Measurements from ENCODE around the gene RCN1. TPM values are rescaled to one million over a fixed set of nuclear protein-coding genes. Genes with fewer than 3 reads are reported as not detected.

RCN1 gene
- total RNA-seq, 1 donor from 2014 or later, result 48.6 TPM

- DNase-seq (ENCODE audit: extremely low spot score in 2 of 2), result no peak
- H3K9me3 ChIP-seq, result no peaks in the 10 kb centered on the region
- TF ChIP-seq POLR2A (IDR thresholded peaks at IDR 0.05) (no peak), CTCF (IDR thresholded peaks at IDR 0.05) (no peak), POLR2AphosphoS5 (IDR thresholded peaks at IDR 0.05; ENCODE audit: insufficient read depth in 1 of 2, low read depth in 1 of 2) (no peak)
- H3K4me3 ChIP-seq, result no peak overlapping the region
- peaks cover 14% of the 10 kb centered on the region for H3K4me1 ChIP-seq
- intact Hi-C loops (cut with DNase I), result no loop called here
- no peaks in the 10 kb centered on the region for H3K36me3 ChIP-seq
- no peaks in the 10 kb centered on the region for H3K27me3 ChIP-seq
- no peak overlapping the region for H3K27ac ChIP-seq
Measured at GRCh38 chr11:32080361-32080980, 10.4 kb upstream of the RCN1 start.

GRCh38 chr11:32081129-32081641 lies 9.7 kb upstream of the RCN1 start:
- no peaks in the 10 kb centered on the region for H3K36me3 ChIP-seq
- no peak overlapping the region for H3K4me3 ChIP-seq
- no peak overlapping the region for H3K27ac ChIP-seq
- TF ChIP-seq POLR2A (IDR thresholded peaks at IDR 0.05), result no peak
- no peak for TF ChIP-seq CTCF (IDR thresholded peaks at IDR 0.05)
- TF ChIP-seq POLR2AphosphoS5 (IDR thresholded peaks at IDR 0.05; ENCODE audit: insufficient read depth in 1 of 2, low read depth in 1 of 2), result no peak
- no peaks in the 10 kb centered on the region for H3K27me3 ChIP-seq
- no peak for DNase-seq (ENCODE audit: extremely low spot score in 2 of 2)
- intact Hi-C loops (cut with DNase I), result no loop called here
- H3K9me3 ChIP-seq, result no peaks in the 10 kb centered on the region
- H3K4me1 ChIP-seq, result peaks cover 14% of the 10 kb centered on the region

- Histone ChIP-seq H3K36me3 (no peaks in the 10 kb centered on the region), H3K27me3 (no peaks in the 10 kb centered on the region), H3K27ac (no peak overlapping the region), H3K9me3 (no peaks in the 10 kb centered on the region), H3K4me3 (no peak overlapping the region), H3K4me1 (peaks cover 14% of the 10 kb centered on the region)
- TF ChIP-seq POLR2AphosphoS5 (IDR thresholded peaks at IDR 0.05; ENCODE audit: insufficient read depth in 1 of 2, low read depth in 1 of 2) (no peak), CTCF (IDR thresholded peaks at IDR 0.05) (no peak)
- no peak for DNase-seq (ENCODE audit: extremely low spot score in 2 of 2)
- intact Hi-C loops (cut with DNase I), result no loop called here
Measured at GRCh38 chr11:32081901-32082300, 9.0 kb upstream of the RCN1 start.

- intact Hi-C loops (cut with DNase I), result no loop called here
Measured at GRCh38 chr11:32082346-32082986, 8.4 kb upstream of the RCN1 start.

More at GRCh38 chr11:32082346-32082986, 8.4 kb upstream of the RCN1 start:
- no peaks in the 10 kb centered on the region for H3K36me3 ChIP-seq
- no peaks in the 10 kb centered on the region for H3K27me3 ChIP-seq
- DNase-seq (ENCODE audit: extremely low spot score in 2 of 2), result no peak
- H3K27ac ChIP-seq, result no peak overlapping the region
- TF ChIP-seq POLR2AphosphoS5 (IDR thresholded peaks at IDR 0.05; ENCODE audit: insufficient read depth in 1 of 2, low read depth in 1 of 2), result no peak
- no peak for TF ChIP-seq POLR2A (IDR thresholded peaks at IDR 0.05)
- TF ChIP-seq CTCF (IDR thresholded peaks at IDR 0.05), result no peak
- no peaks in the 10 kb centered on the region for H3K9me3 ChIP-seq
- H3K4me3 ChIP-seq, result no peak overlapping the region
- peaks cover 14% of the 10 kb centered on the region for H3K4me1 ChIP-seq
